ENCODE results near the gene HSF2BP. TPM values are rescaled to one million over a fixed set of nuclear protein-coding genes. Genes with fewer than 3 reads are reported as not detected.

The HSF2BP gene
- polyA plus RNA-seq, 1 donor from 2014 or later: 0.89 TPM

DNA sequence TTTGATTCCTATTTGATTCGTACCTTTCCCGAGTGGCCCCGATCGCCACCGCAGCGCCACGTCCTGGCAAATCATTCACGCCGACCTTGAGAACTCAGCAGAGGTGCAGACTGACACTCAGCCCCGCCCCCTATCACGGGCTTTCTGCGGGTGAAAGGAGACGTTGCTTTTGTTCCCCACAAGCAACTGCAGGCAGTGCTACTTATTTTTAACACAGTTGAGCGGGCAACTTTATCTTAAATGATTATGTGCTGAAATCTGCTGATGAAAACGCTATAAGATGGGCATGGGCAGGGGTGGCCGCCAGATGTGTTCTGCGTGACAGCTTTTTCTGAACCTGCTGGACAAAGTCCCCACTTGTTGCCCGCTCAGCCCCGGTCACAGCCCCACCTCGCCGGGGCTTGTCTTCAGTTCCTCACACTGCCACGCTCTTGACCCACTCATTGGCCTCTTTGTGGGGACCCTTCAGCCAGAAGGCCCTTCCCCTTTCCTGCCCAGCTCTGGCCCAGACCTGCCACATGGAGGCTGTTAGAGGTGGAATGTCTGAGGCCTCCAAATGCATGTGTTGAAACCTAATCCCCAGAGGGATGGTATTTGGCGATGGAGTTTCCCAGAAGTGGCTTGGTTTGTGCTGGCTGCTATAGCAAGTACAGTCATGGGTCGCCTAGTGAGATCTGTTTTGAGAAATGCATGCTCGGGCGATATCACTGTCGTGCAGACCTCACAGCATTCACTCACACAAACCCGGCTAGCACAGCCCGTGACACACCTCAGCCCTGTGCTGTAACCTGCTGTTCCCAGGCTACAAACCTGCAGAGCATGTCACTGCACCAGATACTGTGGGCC, 44.0 kb upstream of the HSF2BP start:
- Histone ChIP-seq H3K36me3 (ENCODE audit: insufficient read depth, low read length) (no peaks in the 10 kb centered on the region), H3K27ac (ENCODE audit: low read length) (no peak overlapping the region), H3K4me3 (ENCODE audit: low read length) (no peak overlapping the region), H3K4me2 (ENCODE audit: low read length) (no peak overlapping the region), H3K9ac (ENCODE audit: low read length) (no peak overlapping the region), H4K20me1 (ENCODE audit: insufficient read depth) (no peaks in the 10 kb centered on the region), H3K79me2 (replicated peaks; ENCODE audit: insufficient read depth, low read length) (no peaks in the 10 kb centered on the region), H2AFZ (ENCODE audit: low read depth, low read length) (peak overlapping the region; percentile 19), H3K27me3 (ENCODE audit: insufficient read depth, low read depth, low read length) (no peaks in the 10 kb centered on the region), H3K9me2 (ENCODE audit: insufficient read depth, low read length) (no peaks in the 10 kb centered on the region), H3K9me3 (ENCODE audit: low read length) (no peaks in the 10 kb centered on the region), H3F3A (ENCODE audit: insufficient read depth, low read length, poor library complexity, severe bottlenecking) (no peaks in the 10 kb centered on the region)
- TF ChIP-seq EZH2 (IDR thresholded peaks at IDR 0.05; ENCODE audit: borderline replicate concordance, insufficient read depth, low read length, poor library complexity, severe bottlenecking): no peak

DNA sequence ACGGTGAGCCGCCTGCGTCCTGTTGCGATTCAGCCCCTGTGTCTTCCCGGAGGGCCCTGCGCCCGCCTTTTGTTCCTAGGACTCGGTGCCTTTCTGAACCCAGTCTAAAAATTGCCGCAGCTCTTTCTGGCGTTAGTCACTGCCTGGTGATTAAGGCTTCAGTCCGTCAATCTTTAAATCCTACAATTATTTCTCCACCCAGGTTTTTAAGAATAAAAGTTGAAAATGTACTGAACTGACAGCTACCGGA, 43.4 kb upstream of the HSF2BP start:
- no peaks in the 10 kb centered on the region for H3K9me2 ChIP-seq (ENCODE audit: insufficient read depth, low read length)
- H3K9ac ChIP-seq (ENCODE audit: low read length): no peak overlapping the region
- no peaks in the 10 kb centered on the region for H3F3A ChIP-seq (ENCODE audit: insufficient read depth, low read length, poor library complexity, severe bottlenecking)
- H3K36me3 ChIP-seq (ENCODE audit: insufficient read depth, low read length): no peaks in the 10 kb centered on the region
- no peak overlapping the region for H3K4me2 ChIP-seq (ENCODE audit: low read length)
- H3K9me3 ChIP-seq (ENCODE audit: low read length): no peaks in the 10 kb centered on the region
- H3K4me3 ChIP-seq (ENCODE audit: low read length): no peak overlapping the region
- TF ChIP-seq TAF1 (IDR thresholded peaks at IDR 0.05; ENCODE audit: low read depth): no peak
- TF ChIP-seq, protein P1, sequence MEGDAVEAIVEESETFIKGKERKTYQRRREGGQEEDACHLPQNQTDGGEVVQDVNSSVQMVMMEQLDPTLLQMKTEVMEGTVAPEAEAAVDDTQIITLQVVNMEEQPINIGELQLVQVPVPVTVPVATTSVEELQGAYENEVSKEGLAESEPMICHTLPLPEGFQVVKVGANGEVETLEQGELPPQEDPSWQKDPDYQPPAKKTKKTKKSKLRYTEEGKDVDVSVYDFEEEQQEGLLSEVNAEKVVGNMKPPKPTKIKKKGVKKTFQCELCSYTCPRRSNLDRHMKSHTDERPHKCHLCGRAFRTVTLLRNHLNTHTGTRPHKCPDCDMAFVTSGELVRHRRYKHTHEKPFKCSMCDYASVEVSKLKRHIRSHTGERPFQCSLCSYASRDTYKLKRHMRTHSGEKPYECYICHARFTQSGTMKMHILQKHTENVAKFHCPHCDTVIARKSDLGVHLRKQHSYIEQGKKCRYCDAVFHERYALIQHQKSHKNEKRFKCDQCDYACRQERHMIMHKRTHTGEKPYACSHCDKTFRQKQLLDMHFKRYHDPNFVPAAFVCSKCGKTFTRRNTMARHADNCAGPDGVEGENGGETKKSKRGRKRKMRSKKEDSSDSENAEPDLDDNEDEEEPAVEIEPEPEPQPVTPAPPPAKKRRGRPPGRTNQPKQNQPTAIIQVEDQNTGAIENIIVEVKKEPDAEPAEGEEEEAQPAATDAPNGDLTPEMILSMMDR (IDR thresholded peaks at IDR 0.05; ENCODE audit: poor library complexity, severe bottlenecking): no peak
- TF ChIP-seq RAD21 (conservative IDR thresholded peaks at IDR 0.05): no peak
- no peak for TF ChIP-seq EP300 (conservative IDR thresholded peaks at IDR 0.05; ENCODE audit: poor library complexity, severe bottlenecking)
- TF ChIP-seq POLR2AphosphoS5 (IDR thresholded peaks at IDR 0.05): no peak
- TF ChIP-seq, protein P2, sequence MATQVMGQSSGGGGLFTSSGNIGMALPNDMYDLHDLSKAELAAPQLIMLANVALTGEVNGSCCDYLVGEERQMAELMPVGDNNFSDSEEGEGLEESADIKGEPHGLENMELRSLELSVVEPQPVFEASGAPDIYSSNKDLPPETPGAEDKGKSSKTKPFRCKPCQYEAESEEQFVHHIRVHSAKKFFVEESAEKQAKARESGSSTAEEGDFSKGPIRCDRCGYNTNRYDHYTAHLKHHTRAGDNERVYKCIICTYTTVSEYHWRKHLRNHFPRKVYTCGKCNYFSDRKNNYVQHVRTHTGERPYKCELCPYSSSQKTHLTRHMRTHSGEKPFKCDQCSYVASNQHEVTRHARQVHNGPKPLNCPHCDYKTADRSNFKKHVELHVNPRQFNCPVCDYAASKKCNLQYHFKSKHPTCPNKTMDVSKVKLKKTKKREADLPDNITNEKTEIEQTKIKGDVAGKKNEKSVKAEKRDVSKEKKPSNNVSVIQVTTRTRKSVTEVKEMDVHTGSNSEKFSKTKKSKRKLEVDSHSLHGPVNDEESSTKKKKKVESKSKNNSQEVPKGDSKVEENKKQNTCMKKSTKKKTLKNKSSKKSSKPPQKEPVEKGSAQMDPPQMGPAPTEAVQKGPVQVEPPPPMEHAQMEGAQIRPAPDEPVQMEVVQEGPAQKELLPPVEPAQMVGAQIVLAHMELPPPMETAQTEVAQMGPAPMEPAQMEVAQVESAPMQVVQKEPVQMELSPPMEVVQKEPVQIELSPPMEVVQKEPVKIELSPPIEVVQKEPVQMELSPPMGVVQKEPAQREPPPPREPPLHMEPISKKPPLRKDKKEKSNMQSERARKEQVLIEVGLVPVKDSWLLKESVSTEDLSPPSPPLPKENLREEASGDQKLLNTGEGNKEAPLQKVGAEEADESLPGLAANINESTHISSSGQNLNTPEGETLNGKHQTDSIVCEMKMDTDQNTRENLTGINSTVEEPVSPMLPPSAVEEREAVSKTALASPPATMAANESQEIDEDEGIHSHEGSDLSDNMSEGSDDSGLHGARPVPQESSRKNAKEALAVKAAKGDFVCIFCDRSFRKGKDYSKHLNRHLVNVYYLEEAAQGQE (IDR thresholded peaks at IDR 0.05; ENCODE audit: borderline replicate concordance): no peak
- TF ChIP-seq MXI1 (conservative IDR thresholded peaks at IDR 0.05; ENCODE audit: poor library complexity, severe bottlenecking): no peak
- no peak for TF ChIP-seq EZH2 (IDR thresholded peaks at IDR 0.05; ENCODE audit: borderline replicate concordance, insufficient read depth, low read length, poor library complexity, severe bottlenecking)
- TF ChIP-seq SMC3 (conservative IDR thresholded peaks at IDR 0.05; ENCODE audit: poor library complexity): no peak
- H3K27me3 ChIP-seq (ENCODE audit: insufficient read depth, low read depth, low read length): no peaks in the 10 kb centered on the region
- peak overlapping the region; percentile 19 for H2AFZ ChIP-seq (ENCODE audit: low read depth, low read length)
- no peak overlapping the region for H3K27ac ChIP-seq (ENCODE audit: low read length)
- H4K20me1 ChIP-seq (ENCODE audit: insufficient read depth): no peaks in the 10 kb centered on the region
- H3K79me2 ChIP-seq (replicated peaks; ENCODE audit: insufficient read depth, low read length): no peaks in the 10 kb centered on the region
